ENCODE measurements around the gene ATP5PF. TPM values are rescaled to one million over a fixed set of nuclear protein-coding genes. Genes with fewer than 3 reads are reported as not detected.
A peak's percentile ranks its signal among the peaks of the same experiment; 100 is the strongest.
"Not testable (repeated sequence)": the region's sequence is repeated elsewhere in the genome, so short reads cannot be mapped to it uniquely, and the experiment has no call there.

The ATP5PF gene
- total RNA-seq, 2 donors from 2014 or later: 27.8 to 44.0 TPM

DNA sequence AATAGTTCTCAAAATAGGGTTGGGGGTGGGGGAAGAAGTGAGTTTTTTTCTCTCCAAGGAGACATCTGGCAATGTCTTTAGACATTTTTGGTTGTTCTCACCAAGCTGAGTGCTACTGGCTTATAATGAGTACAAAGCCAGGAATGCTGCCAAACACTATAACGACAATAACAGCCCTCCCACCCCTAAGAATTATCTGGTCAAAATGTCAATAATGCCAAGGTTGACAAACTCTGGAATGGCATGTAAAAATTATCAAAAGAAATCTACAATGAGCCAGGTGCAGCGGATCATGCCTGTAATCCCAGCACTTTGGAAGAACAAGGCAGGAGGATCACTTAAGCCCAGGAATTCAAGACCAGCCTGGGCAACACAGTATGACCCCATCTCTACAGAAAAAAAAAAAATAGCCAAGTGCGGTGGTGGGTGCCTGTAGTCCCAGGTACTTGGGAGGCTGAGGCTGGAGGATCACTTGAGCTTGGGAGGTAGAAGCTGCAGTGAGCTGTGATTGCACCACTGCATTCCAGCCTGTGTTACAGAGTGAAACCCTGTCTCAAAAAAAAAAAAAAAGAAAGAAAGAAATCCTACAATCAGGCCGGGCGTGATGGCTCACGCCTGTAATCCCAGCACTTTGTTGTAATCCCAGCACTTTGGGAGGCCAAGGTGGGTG, 2.5 kb downstream of the ATP5PF start:
- no peaks in the 10 kb centered on the region for H3K27me3 ChIP-seq (replicated peaks; ENCODE audit: insufficient read depth)
- peaks cover 20 to 33% of the 10 kb centered on the region in 2 donors for H3K4me1 ChIP-seq (ENCODE audit: control insufficient read depth in 1 of 2, low read depth in 2 of 2)
- no peak overlapping the region for H3K27ac ChIP-seq
- ATAC-seq (ENCODE audit: insufficient number of reproducible peaks, low FRiP score, low read depth) (no peak), DNase-seq (ENCODE audit: low spot score) (no peak)
- H3K9me3 ChIP-seq: no peaks in the 10 kb centered on the region
- H3K4me3 ChIP-seq: no peak overlapping the region
- TF ChIP-seq, protein P1, sequence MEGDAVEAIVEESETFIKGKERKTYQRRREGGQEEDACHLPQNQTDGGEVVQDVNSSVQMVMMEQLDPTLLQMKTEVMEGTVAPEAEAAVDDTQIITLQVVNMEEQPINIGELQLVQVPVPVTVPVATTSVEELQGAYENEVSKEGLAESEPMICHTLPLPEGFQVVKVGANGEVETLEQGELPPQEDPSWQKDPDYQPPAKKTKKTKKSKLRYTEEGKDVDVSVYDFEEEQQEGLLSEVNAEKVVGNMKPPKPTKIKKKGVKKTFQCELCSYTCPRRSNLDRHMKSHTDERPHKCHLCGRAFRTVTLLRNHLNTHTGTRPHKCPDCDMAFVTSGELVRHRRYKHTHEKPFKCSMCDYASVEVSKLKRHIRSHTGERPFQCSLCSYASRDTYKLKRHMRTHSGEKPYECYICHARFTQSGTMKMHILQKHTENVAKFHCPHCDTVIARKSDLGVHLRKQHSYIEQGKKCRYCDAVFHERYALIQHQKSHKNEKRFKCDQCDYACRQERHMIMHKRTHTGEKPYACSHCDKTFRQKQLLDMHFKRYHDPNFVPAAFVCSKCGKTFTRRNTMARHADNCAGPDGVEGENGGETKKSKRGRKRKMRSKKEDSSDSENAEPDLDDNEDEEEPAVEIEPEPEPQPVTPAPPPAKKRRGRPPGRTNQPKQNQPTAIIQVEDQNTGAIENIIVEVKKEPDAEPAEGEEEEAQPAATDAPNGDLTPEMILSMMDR (IDR thresholded peaks at IDR 0.05): no peak
- peaks cover 26% of the 10 kb centered on the region for H3K36me3 ChIP-seq

- no peaks in the 10 kb centered on the region for H3K9me3 ChIP-seq
- H3K27ac ChIP-seq: no peak overlapping the region
- peaks cover 26% of the 10 kb centered on the region for H3K36me3 ChIP-seq
- DNase-seq (ENCODE audit: low spot score) (no peak), ATAC-seq (ENCODE audit: insufficient number of reproducible peaks, low FRiP score, low read depth) (no peak)
- H3K4me1 ChIP-seq (ENCODE audit: control insufficient read depth in 1 of 2, low read depth in 2 of 2): no peaks in the 10 kb centered on the region
- H3K4me3 ChIP-seq: no peak overlapping the region
- TF ChIP-seq, protein P1 (IDR thresholded peaks at IDR 0.05): no peak
- no peaks in the 10 kb centered on the region for H3K27me3 ChIP-seq (replicated peaks; ENCODE audit: insufficient read depth)
These were observed 12.1 kb downstream of the ATP5PF start for GRCh38 chr21:25722631-25723030.

DNA sequence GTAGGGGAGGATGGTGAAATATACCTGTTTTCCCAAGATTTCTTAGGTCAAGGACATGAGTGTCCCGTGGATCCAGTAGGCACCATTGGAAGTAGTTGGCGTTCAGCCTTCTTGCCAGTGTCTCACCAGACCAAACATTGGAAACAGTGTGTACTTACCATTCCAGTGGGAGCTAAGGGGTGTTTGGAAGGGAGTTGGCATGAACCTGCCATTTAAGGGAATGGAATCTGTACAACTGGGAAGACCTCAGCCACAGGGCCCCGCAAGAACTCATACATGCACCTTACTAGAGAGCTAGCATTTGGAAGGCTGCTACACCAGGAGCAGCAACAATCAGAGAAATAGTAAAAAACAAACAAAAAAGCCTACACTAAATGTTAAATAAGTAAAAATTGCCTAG, 12.7 kb downstream of the ATP5PF start:
- ATAC-seq (ENCODE audit: insufficient number of reproducible peaks, low FRiP score, low read depth): no peak
- DNase-seq (ENCODE audit: low spot score): no peak

DNA sequence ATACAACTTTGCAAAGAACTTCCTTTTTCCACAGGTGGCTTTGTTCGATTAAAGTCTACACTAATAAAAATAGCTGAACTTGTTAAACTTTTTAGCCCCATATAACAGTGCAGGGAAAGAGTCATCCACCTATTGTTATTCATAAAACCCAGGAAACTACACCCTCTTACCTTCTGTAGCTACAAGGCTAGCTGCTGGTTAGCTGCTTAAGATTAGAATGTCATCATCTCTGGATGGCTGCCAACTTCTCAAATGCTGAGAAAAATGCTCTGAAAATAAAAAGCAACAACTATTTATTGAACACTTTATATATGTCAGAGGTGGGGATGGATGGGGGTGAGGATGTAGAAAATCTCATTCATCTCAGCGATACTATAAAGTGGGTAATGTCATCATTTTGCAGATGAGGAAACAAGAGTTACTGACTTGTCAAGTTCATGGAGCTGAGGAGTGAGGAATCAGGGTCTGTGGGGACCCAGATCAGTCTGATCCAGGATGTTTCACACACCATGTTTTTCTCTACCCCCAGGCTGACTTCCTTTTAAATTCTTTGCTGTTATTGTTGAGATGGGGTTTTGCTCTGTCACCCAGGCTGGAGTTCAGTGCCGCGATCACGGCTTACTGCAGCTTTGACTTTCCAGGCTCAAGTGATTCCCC, 17.1 kb downstream of the ATP5PF start:
- Histone ChIP-seq H3K36me3 (peaks cover 3% of the 10 kb centered on the region), H3K4me1 (ENCODE audit: control insufficient read depth in 1 of 2, low read depth in 2 of 2) (no peaks in the 10 kb centered on the region), H3K27ac (no peak overlapping the region), H3K9me3 (no peaks in the 10 kb centered on the region), H3K4me3 (no peak overlapping the region), H3K27me3 (replicated peaks; ENCODE audit: insufficient read depth) (no peaks in the 10 kb centered on the region)
- no peak for DNase-seq (ENCODE audit: low spot score)
- TF ChIP-seq, protein P1 (IDR thresholded peaks at IDR 0.05): no peak
- ATAC-seq (ENCODE audit: insufficient number of reproducible peaks, low FRiP score, low read depth): peak; percentile 6

More for the DNA sequence above, 12.7 kb downstream of the ATP5PF start:
- Histone ChIP-seq H3K4me1 (ENCODE audit: control insufficient read depth in 1 of 2, low read depth in 2 of 2) (no peaks in the 10 kb centered on the region), H3K27me3 (replicated peaks; ENCODE audit: insufficient read depth) (no peaks in the 10 kb centered on the region), H3K27ac (no peak overlapping the region), H3K4me3 (no peak overlapping the region), H3K9me3 (no peaks in the 10 kb centered on the region), H3K36me3 (peaks cover 23% of the 10 kb centered on the region)
- TF ChIP-seq, protein P1 (IDR thresholded peaks at IDR 0.05): no peak

DNA sequence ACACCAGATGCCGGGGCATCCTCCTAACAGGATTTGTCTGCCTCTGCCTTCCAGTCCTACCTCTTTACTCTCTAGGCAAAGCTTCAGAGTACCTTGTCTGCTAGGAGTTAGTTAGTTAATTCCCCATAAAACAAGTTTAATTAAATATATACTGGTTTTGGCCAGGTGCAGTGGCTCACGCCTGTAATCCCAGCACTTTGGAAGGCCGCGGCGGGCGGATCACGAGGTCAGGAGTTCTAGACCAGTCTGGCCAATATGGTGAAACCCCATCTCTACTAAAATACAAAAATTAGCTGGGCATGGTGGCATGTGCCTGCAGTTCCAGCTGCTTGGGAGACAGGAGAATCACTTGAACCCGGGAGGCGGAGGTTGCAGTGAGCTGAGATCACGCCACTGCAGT, 20.6 kb downstream of the ATP5PF start:
- DNase-seq (ENCODE audit: low spot score); H3K27ac ChIP-seq; H3K9me3 ChIP-seq; ATAC-seq (ENCODE audit: insufficient number of reproducible peaks, low FRiP score, low read depth); H3K27me3 ChIP-seq (replicated peaks; ENCODE audit: insufficient read depth); H3K4me3 ChIP-seq; H3K36me3 ChIP-seq; H3K4me1 ChIP-seq (ENCODE audit: control insufficient read depth in 1 of 2, low read depth in 2 of 2): not testable (repeated sequence)

All from thoracic aorta (tissue), 2 donors.